CD4-positive, CD25-positive, alpha-beta regulatory T cell (primary cell): ENCODE measurements around the gene SCYL2. TPM values are rescaled to one million over a fixed set of nuclear protein-coding genes. Genes with fewer than 3 reads are reported as not detected.
"Not testable (repeated sequence)": the region's sequence is repeated elsewhere in the genome, so short reads cannot be mapped to it uniquely, and the experiment has no call there.

Experiments
- ATAC-seq, 2 donors: fragments of 150-1000 bp; cut with Tn5 transposase; one replicate each; pipeline ENCODE4 v1.10.0; 2021; ENCODE audit warnings: low read depth in 2 of 2, moderate number of reproducible peaks in 2 of 2, moderate library complexity in 1 of 2
- DNase-seq, 3 donors: peaks; one replicate each; pipeline versions ENCODE4 v3.0.0 to v3.0.0-alpha.2; 2012 to 2022; ENCODE audit warnings: mixed read lengths in 1 of 3
- H3K27ac ChIP-seq: one replicate; pipeline ENCODE4 v1.7.0; 2013; ENCODE audit warnings: mild to moderate bottlenecking, low read length; ENCODE audit not compliant: insufficient read depth, poor library complexity, severe bottlenecking
- H3K27me3 ChIP-seq: one replicate; pipeline ENCODE4 v1.7.0; 2013; ENCODE audit warnings: low read length; ENCODE audit not compliant: control insufficient read depth, insufficient read depth
- H3K36me3 ChIP-seq: one replicate; pipeline ENCODE4 v1.7.0; 2013; ENCODE audit warnings: mild to moderate bottlenecking, low read length, moderate library complexity; ENCODE audit not compliant: control insufficient read depth, insufficient read depth
- H3K4me1 ChIP-seq: 2 replicates; pipeline ENCODE4 v1.7.0; 2013; ENCODE audit warnings: mild to moderate bottlenecking, low read length; ENCODE audit not compliant: insufficient read depth, control insufficient read depth, poor library complexity, severe bottlenecking
- H3K4me3 ChIP-seq: one replicate; pipeline ENCODE4 v1.7.0; 2013; ENCODE audit warnings: low read depth, mild to moderate bottlenecking, low read length, moderate library complexity
- H3K9me3 ChIP-seq, 2 experiments: 1 replicate in 1 of 2; 2 replicates in 1 of 2; pipeline ENCODE4 v1.7.0; 2013; ENCODE audit warnings: low read length in 2 of 2, mild to moderate bottlenecking in 1 of 2, moderate library complexity in 1 of 2; ENCODE audit not compliant: control insufficient read depth in 2 of 2
- H3K27ac Mint-ChIP-seq, 3 donors: one replicate each; pipeline ENCODE4 v1.8.0; 2020 to 2022; ENCODE audit warnings: mild to moderate bottlenecking in 3 of 3, mixed read lengths in 3 of 3, moderate library complexity in 2 of 3
- H3K27me3 Mint-ChIP-seq: one replicate; pipeline ENCODE4 v1.8.0; 2022; ENCODE audit warnings: mild to moderate bottlenecking, mixed read lengths
- H3K36me3 Mint-ChIP-seq: one replicate; pipeline ENCODE4 v1.8.0; 2020; ENCODE audit warnings: mixed read lengths
- H3K4me1 Mint-ChIP-seq, 4 donors: one replicate each; pipeline ENCODE4 v1.8.0; 2020 to 2022; ENCODE audit warnings: mixed read lengths in 4 of 4, mild to moderate bottlenecking in 1 of 4
- H3K4me3 Mint-ChIP-seq, 4 donors: one replicate each; pipeline ENCODE4 v1.8.0; 2020 to 2022; ENCODE audit warnings: mild to moderate bottlenecking in 4 of 4, mixed read lengths in 4 of 4, moderate library complexity in 3 of 4
- H3K9me3 Mint-ChIP-seq, 7 donors: one replicate each; pipeline ENCODE4 v1.8.0; 2020 to 2022; ENCODE audit warnings: mixed read lengths in 7 of 7, mild to moderate bottlenecking in 3 of 7, moderate library complexity in 2 of 7
- polyA plus RNA-seq, 4 donors: library from polyadenylated mRNA; unstranded; fragments of 300-500 nt; fragmentation: Illumina TruSeq; gene quantifications; one replicate each; pipeline ENCODE4 v1.2.3, GENCODE V29; 2021
- total RNA-seq: library from RNA; stranded (reverse); gene quantifications from one replicate; pipeline ENCODE4 v1.2.3, GENCODE V29; 2022

SCYL2 gene
- total and polyA plus RNA-seq, 5 donors from 2014 or later, result 17.0 to 41.8 (median 23.0) TPM

DNA sequence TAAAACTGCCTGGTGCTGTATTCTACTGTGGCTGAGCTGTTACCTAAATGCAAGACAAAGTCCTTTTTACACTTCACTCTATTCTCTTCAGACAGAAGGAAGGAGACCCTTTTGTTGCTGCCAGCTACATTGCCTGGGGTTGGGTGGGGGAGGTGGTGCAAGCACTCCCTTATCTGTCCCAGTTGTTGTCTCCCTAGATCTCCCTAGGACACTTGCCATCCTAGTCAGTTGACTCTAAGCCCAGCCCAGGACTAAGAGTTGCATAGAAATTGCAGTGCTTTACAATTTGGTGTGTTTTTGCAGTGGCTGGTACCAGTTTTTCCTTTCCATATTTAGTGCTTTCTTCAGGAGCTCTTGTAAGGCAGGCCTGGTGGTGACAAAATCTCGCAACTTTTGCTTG lies 35.1 kb downstream of the SCYL2 start:
- Histone ChIP-seq H3K36me3 (peaks cover 37% of the 10 kb centered on the region), H3K9me3 (peaks cover 0 to 3% of the 10 kb centered on the region in 2 experiments), H3K4me3 (no peak overlapping the region), H3K4me1 (no peaks in the 10 kb centered on the region), H3K27ac (no peak overlapping the region), H3K27me3 (no peaks in the 10 kb centered on the region)
- H3K27ac Mint-ChIP-seq, result no peak overlapping the region
- DNase-seq, result no peak
- H3K4me1 Mint-ChIP-seq, result peaks cover 0 to 16% (median 6%) of the 10 kb centered on the region in 4 donors
- peaks cover 6 to 21% (median 9%) of the 10 kb centered on the region in 7 donors for H3K9me3 Mint-ChIP-seq
- no peak for ATAC-seq
- no peak overlapping the region for H3K4me3 Mint-ChIP-seq
- H3K27me3 Mint-ChIP-seq, result no peaks in the 10 kb centered on the region
- peaks cover 58% of the 10 kb centered on the region for H3K36me3 Mint-ChIP-seq

DNA sequence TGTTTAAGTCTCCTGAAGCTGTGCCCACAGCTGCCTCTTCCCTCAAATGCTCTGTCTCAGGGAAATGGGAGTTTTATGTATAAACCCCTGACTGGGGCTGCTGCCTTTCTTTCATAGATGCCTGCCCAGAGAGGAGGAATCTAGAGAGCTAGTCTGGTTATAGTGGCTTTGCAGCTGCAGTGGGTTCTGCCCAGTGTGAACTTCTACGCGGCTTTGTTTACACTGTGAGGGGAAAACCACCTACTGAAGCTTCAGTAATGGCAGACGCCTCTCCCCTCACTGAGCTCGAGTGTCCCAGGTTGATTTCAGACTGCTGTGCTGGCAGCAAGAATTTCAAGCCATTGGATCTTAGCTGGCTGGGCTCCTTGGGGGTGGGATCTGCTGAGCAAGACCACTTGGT lies 36.9 kb downstream of the SCYL2 start:
- Mint-ChIP-seq H3K27me3 (no peaks in the 10 kb centered on the region), H3K36me3 (peaks cover 66% of the 10 kb centered on the region), H3K27ac (no peak overlapping the region), H3K9me3 (peaks cover 6 to 21% (median 9%) of the 10 kb centered on the region in 7 donors), H3K4me1 (peaks cover 0 to 16% (median 6%) of the 10 kb centered on the region in 4 donors), H3K4me3 (no peak overlapping the region)
- Histone ChIP-seq H3K9me3 (peaks cover 0 to 3% of the 10 kb centered on the region in 2 experiments), H3K27me3 (no peaks in the 10 kb centered on the region), H3K36me3 (peaks cover 35% of the 10 kb centered on the region), H3K27ac (no peak overlapping the region), H3K4me3 (no peak overlapping the region), H3K4me1 (no peaks in the 10 kb centered on the region)
- ATAC-seq (no peak), DNase-seq (no peak)

DNA sequence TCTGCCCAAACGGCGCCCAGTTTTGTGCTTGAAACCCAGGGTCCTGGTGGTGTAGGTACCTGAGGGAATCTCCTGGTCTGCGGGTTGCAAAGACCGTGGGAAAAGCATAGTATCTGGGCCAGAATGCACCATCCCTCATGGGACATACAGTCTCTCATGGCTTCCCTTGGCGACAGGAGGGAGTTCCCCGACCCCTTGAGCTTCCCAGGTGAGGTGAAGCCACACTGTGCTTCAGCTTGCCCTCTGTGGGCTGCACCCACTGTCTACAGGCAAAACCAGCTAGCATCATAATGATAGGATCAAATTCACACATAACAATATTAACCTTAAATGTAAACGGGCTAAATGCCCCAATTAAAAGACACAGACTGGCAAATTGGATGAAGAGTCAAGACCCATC lies 37.4 kb downstream of the SCYL2 start:
- Mint-ChIP-seq H3K9me3 (peaks cover 6 to 21% (median 9%) of the 10 kb centered on the region in 7 donors), H3K4me1 (peaks cover 0 to 16% (median 6%) of the 10 kb centered on the region in 4 donors), H3K36me3 (peaks cover 66% of the 10 kb centered on the region)
- not testable (repeated sequence) for H3K27me3 ChIP-seq, H3K27ac ChIP-seq, H3K4me1 ChIP-seq, ATAC-seq, H3K9me3 ChIP-seq, DNase-seq, H3K27ac Mint-ChIP-seq, H3K4me3 ChIP-seq, H3K27me3 Mint-ChIP-seq, H3K4me3 Mint-ChIP-seq
- H3K36me3 ChIP-seq, result peaks cover 37% of the 10 kb centered on the region

DNA sequence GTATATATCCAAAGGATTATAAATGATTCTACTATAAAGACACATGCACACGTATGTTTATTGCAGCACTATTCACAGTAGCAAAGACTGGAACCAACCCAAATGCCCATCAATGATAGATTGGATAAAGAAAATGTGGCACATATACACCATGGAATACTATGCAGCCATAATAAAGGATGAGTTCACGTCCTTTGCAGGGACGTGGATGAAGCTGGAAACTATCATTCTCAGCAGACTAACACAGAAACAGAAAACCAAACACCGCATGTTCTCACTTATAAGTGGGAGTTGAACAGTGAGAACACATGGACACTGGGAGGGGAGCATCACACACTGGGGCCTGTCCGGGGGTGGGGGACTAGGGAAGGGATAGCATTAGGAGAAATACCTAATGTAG lies 41.2 kb downstream of the SCYL2 start:
- H3K27ac ChIP-seq, H3K4me1 Mint-ChIP-seq, ATAC-seq, H3K4me1 ChIP-seq, H3K27ac Mint-ChIP-seq, H3K27me3 Mint-ChIP-seq, H3K4me3 ChIP-seq, H3K4me3 Mint-ChIP-seq, H3K9me3 ChIP-seq, H3K27me3 ChIP-seq, DNase-seq: not testable (repeated sequence)
- peaks cover 27% of the 10 kb centered on the region for H3K36me3 ChIP-seq
- peaks cover 38% of the 10 kb centered on the region for H3K36me3 Mint-ChIP-seq
- peaks cover 0 to 12% (median 5%) of the 10 kb centered on the region in 7 donors for H3K9me3 Mint-ChIP-seq

DNA sequence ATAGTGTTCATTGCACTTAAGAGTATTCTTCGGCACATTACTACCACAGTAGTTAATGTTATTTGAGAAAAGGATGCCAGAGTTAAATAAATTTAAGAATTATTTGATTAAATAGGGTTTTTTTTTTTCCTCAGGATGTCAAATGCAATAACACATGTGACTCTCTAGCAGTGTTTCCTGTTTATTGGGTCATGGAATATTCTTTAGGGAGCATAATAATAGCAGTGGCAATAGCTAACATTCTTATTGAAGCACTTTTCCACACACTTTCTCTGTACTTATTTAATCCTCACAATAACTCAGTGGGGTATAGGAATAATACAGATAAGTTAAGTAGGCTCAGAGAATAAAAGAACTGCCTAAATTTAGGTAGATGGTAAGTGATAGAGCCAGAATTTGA lies 44.3 kb downstream of the SCYL2 start:
- ATAC-seq, result no peak
- DNase-seq, result no peak
- peaks cover 43% of the 10 kb centered on the region for H3K36me3 ChIP-seq
- H3K4me3 ChIP-seq, result no peak overlapping the region
- no peaks in the 10 kb centered on the region for H3K27me3 Mint-ChIP-seq
- H3K4me1 ChIP-seq, result no peaks in the 10 kb centered on the region
- H3K4me3 Mint-ChIP-seq, result no peak overlapping the region
- H3K9me3 ChIP-seq, result no peaks in the 10 kb centered on the region
- peaks cover 0 to 3% (median 0%) of the 10 kb centered on the region in 7 donors for H3K9me3 Mint-ChIP-seq
- H3K27ac ChIP-seq, result no peak overlapping the region
- no peak overlapping the region for H3K27ac Mint-ChIP-seq
- no peaks in the 10 kb centered on the region for H3K27me3 ChIP-seq
- peaks cover 34% of the 10 kb centered on the region for H3K36me3 Mint-ChIP-seq
- H3K4me1 Mint-ChIP-seq, result peaks cover 0 to 3% (median 1%) of the 10 kb centered on the region in 4 donors

DNA sequence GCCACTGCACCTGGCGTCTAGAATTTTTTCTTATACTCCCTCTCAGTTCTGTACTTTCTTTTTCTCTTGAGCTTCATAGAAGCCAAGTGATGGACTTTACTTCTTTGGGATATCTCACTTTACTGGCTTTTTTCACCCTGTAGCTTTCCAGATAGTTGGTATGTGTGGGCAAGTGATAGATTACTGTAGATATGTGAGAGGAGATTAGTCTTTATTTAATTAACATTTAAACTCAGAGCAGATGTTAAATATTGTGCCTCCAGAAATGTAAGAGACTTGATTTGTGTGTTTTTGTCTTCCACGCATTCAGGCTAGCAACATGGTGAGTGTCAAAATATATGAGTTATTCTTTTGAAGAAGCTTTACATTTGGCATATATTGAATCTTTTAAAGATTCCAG lies 50.4 kb downstream of the SCYL2 start:
- Histone ChIP-seq H3K27ac (no peak overlapping the region), H3K4me1 (no peaks in the 10 kb centered on the region), H3K36me3 (peaks cover 64% of the 10 kb centered on the region), H3K9me3 (no peaks in the 10 kb centered on the region), H3K4me3 (no peak overlapping the region), H3K27me3 (no peaks in the 10 kb centered on the region)
- Mint-ChIP-seq H3K4me1 (peaks cover 0 to 11% (median 0%) of the 10 kb centered on the region in 4 donors), H3K4me3 (no peak overlapping the region), H3K9me3 (peaks cover 0 to 1% (median 0%) of the 10 kb centered on the region in 7 donors), H3K36me3 (peaks cover 36% of the 10 kb centered on the region), H3K27me3 (no peaks in the 10 kb centered on the region), H3K27ac (no peak overlapping the region)
- DNase-seq (no peak), ATAC-seq (no peak)

DNA sequence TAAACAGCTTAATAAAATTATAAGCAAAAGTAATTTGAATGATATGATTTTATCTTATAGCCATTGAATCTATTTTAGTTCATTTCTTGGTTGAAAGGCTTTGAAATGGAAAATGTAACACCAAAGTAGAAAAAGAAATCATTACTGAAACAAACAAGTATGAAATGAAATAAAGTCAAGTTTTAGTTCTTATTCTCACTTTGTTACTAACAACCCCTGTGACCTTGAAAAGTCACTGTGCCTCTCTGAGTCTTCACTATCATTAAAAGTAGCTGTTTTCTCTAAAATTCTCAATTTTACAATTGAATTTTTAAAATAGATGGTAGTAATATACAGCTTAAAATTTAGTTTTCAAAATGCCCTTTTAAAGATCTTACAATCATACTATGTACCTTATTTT lies 57.5 kb downstream of the SCYL2 start:
- H3K4me3 Mint-ChIP-seq, result no peak overlapping the region
- H3K36me3 Mint-ChIP-seq, result peaks cover 34% of the 10 kb centered on the region

DNA sequence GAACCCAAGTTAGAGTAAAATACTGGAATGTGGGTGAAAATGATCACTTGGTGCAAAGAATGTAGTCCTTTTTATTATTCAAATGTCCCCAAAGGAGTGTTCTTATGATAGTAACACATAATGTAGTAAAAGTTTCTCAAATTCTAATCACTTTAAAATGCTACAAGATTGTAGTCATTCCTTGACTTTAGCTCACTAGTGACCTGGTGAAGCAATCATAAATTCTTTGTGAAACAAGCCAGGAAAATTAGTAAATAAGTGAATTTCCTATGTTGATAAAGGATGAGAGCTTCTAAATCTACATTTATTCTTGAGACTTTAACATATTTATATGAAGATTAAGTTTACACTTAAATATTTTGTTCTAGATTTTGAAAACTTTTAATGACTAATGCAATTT lies 59.2 kb downstream of the SCYL2 start:
- Mint-ChIP-seq H3K4me3 (no peak overlapping the region), H3K36me3 (peaks cover 46% of the 10 kb centered on the region), H3K4me1 (peaks cover 0 to 5% (median 2%) of the 10 kb centered on the region in 4 donors), H3K9me3 (no peaks in the 10 kb centered on the region), H3K27ac (no peak overlapping the region), H3K27me3 (no peaks in the 10 kb centered on the region)
- Histone ChIP-seq H3K4me3 (no peak overlapping the region), H3K36me3 (peaks cover 39% of the 10 kb centered on the region), H3K27me3 (no peaks in the 10 kb centered on the region), H3K4me1 (no peaks in the 10 kb centered on the region), H3K27ac (no peak overlapping the region), H3K9me3 (no peaks in the 10 kb centered on the region)
- ATAC-seq, result no peak
- DNase-seq, result no peak

More for the DNA sequence above, 57.5 kb downstream of the SCYL2 start:
- no peaks in the 10 kb centered on the region for H3K9me3 ChIP-seq
- DNase-seq (no peak), ATAC-seq (no peak)
- Mint-ChIP-seq H3K9me3 (no peaks in the 10 kb centered on the region), H3K27ac (no peak overlapping the region), H3K27me3 (no peaks in the 10 kb centered on the region), H3K4me1 (peaks cover 0 to 5% (median 0%) of the 10 kb centered on the region in 4 donors)
- H3K36me3 ChIP-seq, result peaks cover 40% of the 10 kb centered on the region
- no peak overlapping the region for H3K4me3 ChIP-seq
- H3K4me1 ChIP-seq, result no peaks in the 10 kb centered on the region
- H3K27me3 ChIP-seq, result no peaks in the 10 kb centered on the region
- H3K27ac ChIP-seq, result no peak overlapping the region
